ENCODE results near the gene SLC9A7.

DNA sequence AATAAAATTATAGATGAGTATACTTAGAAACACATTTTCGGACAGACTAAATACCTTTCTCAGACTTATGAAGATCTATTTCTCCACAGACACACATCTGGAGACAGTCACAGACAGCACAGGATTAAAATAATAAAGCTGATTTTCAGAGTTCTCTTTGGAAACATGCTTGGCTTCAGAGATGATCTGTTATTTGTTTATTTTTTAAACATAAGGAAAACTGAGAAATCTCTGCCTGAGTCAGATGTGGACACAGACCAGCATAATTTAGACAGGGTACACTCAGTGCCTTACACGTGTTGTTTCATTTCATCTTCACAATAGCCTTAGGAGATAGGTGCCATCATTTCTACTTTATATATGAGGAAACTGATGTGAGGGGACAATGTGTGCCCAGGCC lies 92.1 kb downstream of the SLC9A7 start:
- TF ChIP-seq POLR2A (IDR thresholded peaks at IDR 0.05) (no peak), EP300 (IDR thresholded peaks at IDR 0.05) (no peak)
